SW 1271 (cell line): Measurements from ENCODE around the gene TBX4.

ENCODE experiments used
- DNase-seq, 2 experiments: peaks; one replicate each; lab custom pipeline; 2025; lab: John Stamatoyannopoulos, UW

TBX4 gene

GRCh38 chr17:61412860-61413660, 39.2 kb upstream of the TBX4 start:
- no peak for DNase-seq

- DNase-seq, result no peak
Observed at GRCh38 chr17:61413661-61414126, 38.5 kb upstream of the TBX4 start.

GRCh38 chr17:61414141-61414935, 37.9 kb upstream of the TBX4 start:
- DNase-seq, result no peak

- DNase-seq, result no peak
Observed at GRCh38 chr17:61414936-61415251, 37.3 kb upstream of the TBX4 start.

- DNase-seq, result no peak
Observed at GRCh38 chr17:61415374-61416210, 36.6 kb upstream of the TBX4 start.

GRCh38 chr17:61416211-61416539, 36.0 kb upstream of the TBX4 start:
- no peak for DNase-seq

GRCh38 chr17:61416540-61417363, 35.5 kb upstream of the TBX4 start:
- DNase-seq, result peak in 1 of 2 experiments; percentile 47

- DNase-seq, result no peak
Observed at GRCh38 chr17:61418449-61418848, 33.8 kb upstream of the TBX4 start.

GRCh38 chr17:61419496-61420046, 32.7 kb upstream of the TBX4 start:
- DNase-seq, result no peak

GRCh38 chr17:61420052-61420451, 32.2 kb upstream of the TBX4 start:
- DNase-seq, result no peak

GRCh38 chr17:61420745-61421398, 31.4 kb upstream of the TBX4 start:
- no peak for DNase-seq

- no peak for DNase-seq
Observed at GRCh38 chr17:61421460-61421859, 30.8 kb upstream of the TBX4 start.

- no peak for DNase-seq
Observed at GRCh38 chr17:61422116-61422799, 30.0 kb upstream of the TBX4 start.

GRCh38 chr17:61422869-61423268, 29.4 kb upstream of the TBX4 start:
- DNase-seq, result no peak

- DNase-seq, result no peak
Observed at GRCh38 chr17:61423967-61424649, 28.1 kb upstream of the TBX4 start.

- DNase-seq, result no peak
Observed at GRCh38 chr17:61425682-61426481, 26.3 kb upstream of the TBX4 start.

GRCh38 chr17:61426482-61427304, 25.5 kb upstream of the TBX4 start:
- DNase-seq, result no peak

GRCh38 chr17:61427567-61427966, 24.7 kb upstream of the TBX4 start:
- DNase-seq, result no peak
